ENCODE data around the gene ACTR8.
"Not testable (repeated sequence)": the region's sequence is repeated elsewhere in the genome, so short reads cannot be mapped to it uniquely, and the experiment has no call there.

ACTR8 gene

DNA sequence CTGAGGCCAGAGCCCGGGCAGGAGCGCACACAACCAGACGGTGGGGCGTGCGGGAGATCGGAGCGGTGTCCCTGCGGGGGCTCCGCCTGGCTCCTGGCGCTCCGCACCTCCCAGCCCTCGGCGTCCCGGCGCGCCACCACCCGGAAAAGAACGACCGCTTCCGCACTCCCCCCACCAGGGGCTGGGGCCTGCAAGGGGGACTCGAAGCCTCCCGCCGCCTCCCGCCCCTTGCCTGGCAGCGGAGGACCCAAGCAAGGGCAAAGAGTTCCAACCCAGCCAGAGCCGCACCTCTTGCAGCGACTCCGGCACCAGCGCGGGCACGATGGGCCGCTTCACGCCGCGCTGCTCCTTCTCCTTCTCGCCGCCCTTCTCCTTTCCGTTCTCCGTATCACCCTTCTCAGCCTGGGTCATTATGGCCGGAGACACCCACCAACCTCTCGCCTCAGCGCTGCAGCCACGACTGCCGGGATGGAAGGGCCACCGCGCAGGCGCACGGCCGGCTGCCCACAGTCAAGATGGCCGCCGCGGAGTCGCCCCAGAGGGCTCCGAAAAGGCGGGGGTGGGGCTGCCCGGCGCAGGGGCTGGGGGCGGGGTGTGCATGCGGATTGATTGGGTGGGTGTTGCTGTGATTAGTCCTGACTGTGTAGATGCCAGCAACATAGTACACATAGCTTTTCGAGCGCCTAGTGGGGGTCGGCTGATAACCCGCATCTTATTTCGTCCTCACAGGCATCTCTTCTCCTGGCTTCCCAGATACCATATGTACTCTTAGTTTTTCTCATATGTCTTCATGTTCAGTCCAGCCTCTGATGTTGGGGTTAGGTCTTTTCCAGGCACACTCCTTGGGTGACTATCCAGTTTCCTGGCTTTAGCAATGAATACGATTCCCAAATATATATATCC, at the start of gene ACTR8:
Gene ACTR8, minus strand, starts transcription at position 462 of the 903 bp plus-strand sequence. Its CDS starts 51 bp downstream, at position 411.
- peak; percentile 91 for DNase-seq

DNA sequence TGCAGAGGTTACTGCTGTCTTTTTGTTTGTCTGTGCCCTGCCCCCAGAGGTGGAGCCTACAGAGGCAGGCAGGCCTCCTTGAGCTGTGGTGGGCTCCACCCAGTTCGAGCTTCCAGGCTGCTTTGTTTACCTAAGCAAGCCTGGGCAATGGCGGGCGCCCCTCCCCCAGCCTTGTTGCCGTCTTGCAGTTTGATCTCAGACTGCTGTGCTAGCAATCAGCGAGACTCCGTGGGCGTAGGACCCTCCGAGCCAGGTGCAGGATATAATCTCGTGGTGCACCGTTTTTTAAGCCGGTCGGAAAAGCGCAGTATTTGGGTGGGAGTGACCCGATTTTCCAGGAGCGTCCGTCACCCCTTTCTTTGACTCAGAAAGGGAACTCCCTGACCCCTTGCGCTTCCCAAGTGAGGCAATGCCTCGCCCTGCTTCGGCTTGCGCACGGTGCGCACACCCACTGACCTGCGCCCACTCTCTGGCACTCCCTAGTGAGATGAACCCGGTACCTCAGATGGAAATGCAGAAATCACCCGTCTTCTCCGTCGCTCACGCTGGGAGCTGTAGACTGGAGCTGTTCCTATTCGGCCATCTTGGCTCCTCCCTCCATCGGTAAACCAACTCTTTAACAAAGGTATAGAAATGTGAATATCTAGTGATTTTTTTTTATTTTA, 45.4 kb upstream of the ACTR8 start:
- not testable (repeated sequence) for DNase-seq

DNA sequence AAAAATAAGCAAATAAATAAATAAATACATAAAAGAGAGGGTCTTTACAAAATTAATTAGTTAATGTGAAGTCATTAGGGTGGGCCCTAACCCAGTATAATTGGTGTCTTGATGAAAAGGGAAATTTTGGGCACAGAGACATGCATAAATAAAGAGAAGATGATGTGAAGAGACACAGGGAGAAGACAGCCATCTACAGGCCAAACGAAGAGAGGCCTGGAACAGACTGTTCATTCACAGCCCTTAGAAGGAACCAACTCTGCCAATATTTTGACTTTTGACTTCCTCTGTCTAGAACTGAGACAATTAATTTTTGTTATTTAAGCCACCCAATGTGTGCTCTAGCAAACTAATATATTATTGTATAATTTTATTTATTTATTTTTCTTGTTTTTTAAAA, 39.3 kb upstream of the ACTR8 start:
- DNase-seq, result peak; percentile 7

DNA sequence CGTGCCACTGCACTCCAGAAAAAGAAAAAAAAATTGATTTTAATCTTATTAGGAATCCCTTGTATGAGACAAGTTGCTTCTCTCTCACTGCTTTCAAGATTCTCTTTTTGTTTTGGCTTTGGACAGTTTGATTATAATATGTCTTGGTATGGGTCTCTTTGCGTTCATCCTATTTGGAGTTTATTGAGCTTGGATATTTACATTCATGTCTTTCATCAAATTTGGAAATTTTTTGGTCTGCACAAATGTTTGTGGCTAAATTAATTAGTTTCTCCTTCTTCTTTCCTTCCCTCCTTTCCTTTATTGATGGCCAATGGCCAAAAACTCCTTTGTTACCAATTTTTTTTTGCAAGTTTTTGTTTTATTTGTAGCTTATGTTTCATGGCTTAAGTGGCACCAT, 37.8 kb upstream of the ACTR8 start:
- DNase-seq, result no peak

GRCh38 chr3:53913401-53913800, 31.4 kb upstream of the ACTR8 start:
- DNase-seq, result no peak

- DNase-seq, result no peak
Measured at GRCh38 chr3:53902711-53903110, 20.8 kb upstream of the ACTR8 start.

DNA sequence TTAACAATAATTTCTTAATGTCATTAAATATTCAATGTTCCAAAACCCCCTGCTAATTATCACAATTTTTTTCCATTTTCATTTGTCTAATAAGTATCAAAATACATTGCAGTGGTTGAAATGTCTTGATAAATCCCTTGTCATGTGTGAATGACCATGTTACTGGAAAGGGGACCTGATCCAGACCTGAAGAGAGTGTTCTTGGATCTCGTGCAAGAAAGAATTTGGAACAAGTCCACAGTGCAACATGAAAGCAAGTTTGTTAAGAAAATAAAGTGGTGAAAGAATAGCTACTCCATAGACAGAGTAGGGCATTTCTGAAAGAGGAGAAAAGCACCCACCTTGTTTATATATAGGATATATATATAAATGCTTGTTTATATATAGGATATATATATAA, 20.1 kb upstream of the ACTR8 start:
- no peak for DNase-seq

- no peak for DNase-seq
Measured at GRCh38 chr3:53900666-53901331, 18.8 kb upstream of the ACTR8 start.

GRCh38 chr3:53899750-53900149, 17.8 kb upstream of the ACTR8 start:
- no peak for DNase-seq

- no peak for DNase-seq
Measured at GRCh38 chr3:53892286-53892637, 10.3 kb upstream of the ACTR8 start.

- DNase-seq, result peak; percentile 99
Measured at GRCh38 chr3:53891497-53892285, 9.7 kb upstream of the ACTR8 start, which contains the start of gene SELENOK. TSS of gene SELENOK (minus strand) at chr3:53891859.

DNA sequence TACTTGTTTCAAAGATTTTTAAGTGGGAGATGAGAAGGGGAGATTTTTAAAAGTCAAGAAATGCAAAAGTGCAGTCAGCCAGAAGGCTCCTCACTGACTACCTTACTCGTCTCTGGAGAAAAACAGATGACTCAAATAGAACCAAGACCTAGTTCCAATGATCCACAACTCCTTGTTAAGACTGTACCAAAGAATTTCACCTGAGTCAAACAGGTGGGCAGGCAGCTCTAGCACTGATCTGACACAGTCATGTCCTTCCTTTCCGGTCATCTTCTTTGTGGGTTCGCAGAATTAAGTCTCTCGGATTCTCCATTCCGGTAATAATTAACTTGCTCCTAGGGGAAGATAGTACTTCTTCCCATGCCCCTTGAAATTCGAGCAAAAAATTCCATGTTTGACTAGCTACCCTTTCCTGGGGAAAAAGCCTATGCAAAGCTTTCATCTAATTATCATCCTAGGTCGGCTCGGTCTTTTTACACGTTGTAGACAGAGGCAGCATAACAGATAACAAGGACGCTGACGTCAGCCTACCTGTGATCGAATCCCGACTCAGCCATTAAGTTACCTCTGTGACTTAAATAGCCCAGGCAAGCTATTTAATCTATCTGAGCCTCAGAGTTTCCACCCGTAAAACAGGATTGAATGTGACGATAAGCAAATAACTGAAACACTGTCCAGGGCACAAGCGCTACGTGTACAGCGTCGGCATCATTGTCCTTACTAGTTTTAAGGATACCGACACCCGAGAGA, 8.9 kb upstream of the ACTR8 start:
- peak; percentile 44 for DNase-seq

GRCh38 chr3:53888232-53888631, 6.3 kb upstream of the ACTR8 start:
- DNase-seq, result no peak

- DNase-seq, result no peak
Measured at GRCh38 chr3:53887446-53887845, 5.5 kb upstream of the ACTR8 start.

GRCh38 chr3:53885239-53885638, 3.3 kb upstream of the ACTR8 start:
- no peak for DNase-seq

DNA sequence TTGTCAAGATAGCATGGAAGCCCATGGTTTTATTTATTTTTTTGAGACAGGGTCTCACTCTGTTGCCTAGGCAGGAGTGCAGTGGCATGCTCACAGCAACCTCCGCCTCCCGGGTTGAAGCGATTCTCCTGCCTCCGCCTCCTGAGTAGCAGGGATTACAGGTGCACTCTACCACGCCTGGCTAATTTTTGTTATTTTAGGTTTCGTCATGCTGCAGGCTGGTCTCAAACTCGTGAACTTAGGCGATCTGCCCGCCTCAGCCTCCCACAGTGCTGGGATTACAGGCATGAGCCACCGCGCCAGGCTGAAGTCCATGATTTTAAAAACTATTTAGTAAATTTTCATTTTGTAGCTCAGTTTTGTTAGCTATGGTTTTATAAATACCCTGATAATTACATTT, 2.7 kb upstream of the ACTR8 start:
- no peak for DNase-seq

- DNase-seq, result no peak
Measured at GRCh38 chr3:53883008-53883407, 1.1 kb upstream of the ACTR8 start.

DNA sequence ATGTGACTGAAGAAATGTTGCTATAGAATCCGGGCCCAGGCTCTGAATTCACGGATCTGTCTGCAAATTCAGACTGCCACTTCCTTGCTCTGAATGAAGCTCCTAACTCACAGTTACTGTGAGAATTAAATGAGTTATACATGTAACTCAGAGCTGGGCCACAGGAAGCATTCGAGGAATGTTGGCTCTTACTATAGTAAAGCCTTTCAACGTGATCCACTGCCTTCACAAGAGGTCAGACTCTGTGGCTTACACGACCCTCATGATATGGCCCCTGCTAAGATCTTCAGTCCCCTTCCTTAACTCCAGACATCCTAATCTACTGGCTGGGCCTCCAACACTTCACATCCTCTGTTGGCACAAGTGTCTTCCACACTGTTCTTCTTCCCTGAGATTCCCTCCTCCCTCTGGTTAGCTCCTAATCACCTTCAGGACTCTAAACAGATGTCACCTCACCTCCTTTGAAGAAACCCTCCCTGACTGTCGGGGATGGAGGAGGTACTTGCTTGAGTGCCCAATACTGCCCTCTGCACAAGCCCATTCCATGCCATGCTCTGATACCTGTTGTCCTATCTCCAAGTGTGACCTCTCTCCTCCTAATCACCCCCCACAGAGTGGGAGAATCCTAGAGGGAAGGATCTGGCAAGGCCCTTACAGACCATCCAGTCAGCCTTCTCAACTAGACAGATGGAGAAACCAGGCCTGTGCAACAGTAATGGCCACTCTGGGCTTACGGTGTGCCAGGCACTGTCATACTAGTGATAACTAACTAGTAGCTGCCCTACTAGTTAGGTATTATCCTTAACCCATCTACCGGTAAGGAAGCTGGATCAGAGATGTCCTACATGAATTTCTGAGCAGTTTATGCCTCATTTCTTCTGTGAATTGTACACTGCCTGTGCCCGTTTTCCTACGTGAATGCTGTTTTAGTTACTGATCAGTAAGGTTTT, 1.3 kb downstream of the ACTR8 start:
- DNase-seq, result no peak

- DNase-seq, result no peak
Measured at GRCh38 chr3:53865732-53866499, 16.0 kb downstream of the ACTR8 start.

DNA sequence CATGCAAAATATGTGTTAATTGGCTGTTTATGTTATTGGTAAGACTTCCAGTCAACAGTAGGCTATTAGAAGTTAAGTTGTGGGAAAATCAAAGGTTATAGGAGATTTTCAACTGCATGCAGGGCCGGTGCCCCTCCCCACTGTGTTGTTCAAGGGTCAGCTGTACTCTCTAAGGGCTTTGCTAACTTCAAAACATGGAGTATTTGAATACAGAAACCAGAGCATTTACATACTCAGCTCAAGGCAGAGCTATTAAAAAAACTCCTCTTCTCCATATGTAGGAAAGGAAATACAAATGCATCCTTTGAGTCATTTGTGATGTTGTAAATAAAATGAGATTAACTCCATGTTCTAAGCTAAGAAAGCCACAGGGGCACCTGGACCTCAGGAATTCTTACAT, 18.8 kb downstream of the ACTR8 start:
- no peak for DNase-seq

Data from activated CD4-positive, alpha-beta T cell treated with anti-CD3 and anti-CD28 coated beads, Interleukin-10, Interleukin-2, amounts not matched to agents 100 ng/mL and 50 ng/mL, durations not matched to agents 16 hours and 8 hours (primary cell).